IPS-20b (cell line): Measurements from ENCODE around the gene PLET1.
"Not testable (repeated sequence)": the region's sequence is repeated elsewhere in the genome, so short reads cannot be mapped to it uniquely, and the experiment has no call there.

Experiments used
- H3K27ac ChIP-seq: one replicate; pipeline ENCODE4 v1.5.1; 2013; ENCODE audit warnings: low read length
- H3K27me3 ChIP-seq: 2 replicates; pipeline ENCODE4 v1.6.1; 2013; ENCODE audit warnings: mild to moderate bottlenecking, low read length, inconsistent platforms; ENCODE audit not compliant: insufficient read depth
- H3K36me3 ChIP-seq: 2 replicates; pipeline ENCODE4 v1.6.1; 2013; ENCODE audit warnings: low read depth, mild to moderate bottlenecking, inconsistent platforms, low read length, moderate library complexity; ENCODE audit not compliant: insufficient read depth
- H3K4me1 ChIP-seq: 2 replicates; pipeline ENCODE4 v1.6.1; 2013; ENCODE audit warnings: mild to moderate bottlenecking, control low read depth, inconsistent platforms, low read length, moderate library complexity; ENCODE audit not compliant: insufficient read depth
- H3K4me3 ChIP-seq: 2 replicates; pipeline ENCODE4 v1.5.1; 2013; ENCODE audit warnings: mild to moderate bottlenecking, low read length, inconsistent platforms
- H3K9ac ChIP-seq: 2 replicates; pipeline ENCODE4 v1.6.1; 2013; ENCODE audit warnings: low read depth, mild to moderate bottlenecking, inconsistent platforms, low read length, moderate library complexity
- H3K9me3 ChIP-seq: 2 replicates; pipeline ENCODE4 v1.6.1; 2013; ENCODE audit warnings: mild to moderate bottlenecking, low read depth, low read length, inconsistent platforms; ENCODE audit not compliant: insufficient read depth

The PLET1 gene

GRCh38 chr11:112219476-112220232 is 41.0 kb downstream of the PLET1 start:
- no peak overlapping the region for H3K27ac ChIP-seq
- no peak overlapping the region for H3K9ac ChIP-seq
- H3K9me3 ChIP-seq = no peaks in the 10 kb centered on the region
- no peak overlapping the region for H3K4me3 ChIP-seq
- peaks cover 19% of the 10 kb centered on the region for H3K27me3 ChIP-seq
- no peaks in the 10 kb centered on the region for H3K4me1 ChIP-seq
- no peaks in the 10 kb centered on the region for H3K36me3 ChIP-seq

DNA sequence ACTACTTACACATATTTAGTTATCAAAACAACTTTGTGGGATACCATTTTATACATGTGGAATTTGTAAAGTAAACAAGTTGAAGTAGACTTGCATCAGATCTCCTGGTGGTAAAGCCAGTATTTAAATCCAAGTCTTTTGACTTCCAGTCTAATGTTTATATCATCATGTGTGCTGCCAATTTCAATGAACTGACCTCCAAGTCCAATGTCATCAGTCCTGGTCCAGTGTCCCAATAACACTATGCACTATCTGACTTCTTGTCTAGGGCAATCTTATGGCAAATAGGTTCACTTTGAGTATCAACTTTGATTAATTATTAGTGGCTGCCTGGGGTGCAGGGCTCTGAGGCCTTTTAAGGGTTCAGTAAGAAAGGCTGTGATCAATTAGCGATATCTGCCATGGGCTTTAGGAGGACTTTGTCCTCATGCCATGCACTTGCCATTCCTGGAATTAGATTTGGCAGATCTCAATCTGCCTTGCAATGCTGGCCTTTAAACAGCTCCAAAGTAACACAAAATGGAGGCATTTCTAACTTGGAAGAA is 44.0 kb downstream of the PLET1 start:
- H3K4me1 ChIP-seq = no peaks in the 10 kb centered on the region
- no peak overlapping the region for H3K9ac ChIP-seq
- no peak overlapping the region for H3K27ac ChIP-seq
- no peaks in the 10 kb centered on the region for H3K36me3 ChIP-seq
- no peaks in the 10 kb centered on the region for H3K9me3 ChIP-seq
- no peaks in the 10 kb centered on the region for H3K27me3 ChIP-seq
- no peak overlapping the region for H3K4me3 ChIP-seq

- no peak overlapping the region for H3K9ac ChIP-seq
- H3K9me3 ChIP-seq = no peaks in the 10 kb centered on the region
- no peaks in the 10 kb centered on the region for H3K27me3 ChIP-seq
- H3K4me1 ChIP-seq = no peaks in the 10 kb centered on the region
- no peaks in the 10 kb centered on the region for H3K36me3 ChIP-seq
- no peak overlapping the region for H3K27ac ChIP-seq
- H3K4me3 ChIP-seq = no peak overlapping the region
These were observed 45.0 kb downstream of the PLET1 start for GRCh38 chr11:112215621-112216020.

GRCh38 chr11:112213753-112214152 is 46.9 kb downstream of the PLET1 start:
- H3K9me3 ChIP-seq = no peaks in the 10 kb centered on the region
- no peak overlapping the region for H3K9ac ChIP-seq
- H3K36me3 ChIP-seq = no peaks in the 10 kb centered on the region
- H3K4me1 ChIP-seq = no peaks in the 10 kb centered on the region
- no peaks in the 10 kb centered on the region for H3K27me3 ChIP-seq
- H3K4me3 ChIP-seq = no peak overlapping the region
- no peak overlapping the region for H3K27ac ChIP-seq

DNA sequence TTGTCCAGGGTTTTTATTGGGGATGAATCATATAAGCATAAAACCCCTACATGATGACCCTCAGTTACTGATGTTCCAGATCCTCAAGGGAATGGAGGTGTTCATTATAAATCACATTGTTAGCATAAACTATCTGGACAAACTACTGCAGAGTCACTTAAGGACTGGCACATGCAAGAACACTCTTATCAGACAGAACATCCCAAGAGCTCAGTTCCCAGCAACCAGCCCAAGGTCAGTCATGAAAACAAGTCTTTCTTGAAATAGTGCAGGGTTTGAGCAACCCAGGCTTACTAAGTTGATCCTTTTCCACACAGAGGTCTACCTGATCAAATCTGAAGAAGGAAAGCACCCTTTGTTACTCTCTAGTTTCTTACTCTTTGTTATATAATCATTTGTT is 48.0 kb downstream of the PLET1 start:
- Histone ChIP-seq H3K4me1 (no peaks in the 10 kb centered on the region), H3K4me3 (no peak overlapping the region), H3K27me3 (no peaks in the 10 kb centered on the region), H3K9me3 (no peaks in the 10 kb centered on the region), H3K27ac (no peak overlapping the region), H3K9ac (no peak overlapping the region), H3K36me3 (no peaks in the 10 kb centered on the region)

DNA sequence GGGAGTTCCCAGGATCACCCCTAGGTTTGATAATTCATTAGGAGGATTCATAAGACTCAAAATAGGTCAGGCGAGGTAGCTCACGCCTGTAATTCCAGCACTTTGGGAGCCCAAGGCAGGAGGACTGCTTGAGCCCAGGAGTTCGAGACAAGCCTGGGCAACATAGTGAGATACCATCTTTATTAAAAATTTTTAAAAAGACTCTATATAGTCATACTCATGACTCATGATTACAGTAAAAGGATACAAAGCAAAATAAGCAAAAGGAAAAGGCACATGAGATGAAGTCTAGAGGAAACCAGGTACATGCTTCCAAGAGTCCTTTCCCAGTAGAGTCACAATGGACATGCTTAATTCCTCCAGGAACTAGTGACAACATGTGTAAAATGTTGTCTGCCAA is 48.4 kb downstream of the PLET1 start:
- no peaks in the 10 kb centered on the region for H3K4me1 ChIP-seq
- no peak overlapping the region for H3K27ac ChIP-seq
- no peak overlapping the region for H3K4me3 ChIP-seq
- no peak overlapping the region for H3K9ac ChIP-seq
- H3K9me3 ChIP-seq = no peaks in the 10 kb centered on the region
- no peaks in the 10 kb centered on the region for H3K27me3 ChIP-seq
- H3K36me3 ChIP-seq = no peaks in the 10 kb centered on the region

DNA sequence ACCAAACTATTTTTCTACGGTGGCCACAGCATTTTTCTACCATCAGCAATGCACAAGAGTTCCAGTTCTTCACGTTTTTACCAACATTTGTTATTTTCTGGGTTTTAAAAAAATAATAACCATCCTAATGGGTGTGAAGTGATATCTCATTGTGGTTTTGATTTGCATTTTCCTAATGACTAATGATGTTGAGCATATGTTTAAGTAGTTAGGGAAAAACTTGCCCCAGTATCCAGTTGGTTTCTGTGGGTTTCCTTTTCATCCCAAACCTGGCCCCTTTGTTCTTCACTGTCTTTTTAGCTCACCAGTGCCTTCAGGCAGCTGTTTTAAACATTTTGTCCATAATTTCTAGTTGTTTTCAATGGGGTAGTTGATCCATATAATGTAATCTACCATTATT is 49.1 kb downstream of the PLET1 start:
- Histone ChIP-seq H3K27me3 (no peaks in the 10 kb centered on the region), H3K36me3 (no peaks in the 10 kb centered on the region), H3K9me3 (no peaks in the 10 kb centered on the region), H3K27ac (no peak overlapping the region), H3K9ac (no peak overlapping the region), H3K4me1 (no peaks in the 10 kb centered on the region), H3K4me3 (no peak overlapping the region)

DNA sequence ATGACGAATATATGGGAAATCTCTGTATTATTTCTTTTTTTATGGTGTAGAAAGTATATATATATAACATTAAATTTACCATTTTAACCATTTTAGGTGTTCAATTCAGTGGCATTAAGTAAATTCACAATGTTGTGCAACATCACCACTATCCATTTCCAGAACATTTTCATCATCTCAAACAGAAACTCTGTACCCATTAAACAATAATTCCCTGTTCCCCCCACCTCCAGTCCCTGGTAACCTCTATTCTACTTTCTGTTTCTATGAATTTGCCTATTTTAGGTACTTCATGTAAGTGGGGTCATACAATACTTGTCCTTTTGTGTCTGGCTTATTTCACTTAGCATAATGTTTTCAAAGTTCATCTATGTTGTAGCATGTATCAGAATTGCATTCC is 49.8 kb downstream of the PLET1 start:
- Histone ChIP-seq H3K36me3 (no peaks in the 10 kb centered on the region), H3K9ac (no peak overlapping the region), H3K4me3 (no peak overlapping the region), H3K4me1 (no peaks in the 10 kb centered on the region), H3K27ac (no peak overlapping the region), H3K27me3 (no peaks in the 10 kb centered on the region), H3K9me3 (no peaks in the 10 kb centered on the region)

- no peak overlapping the region for H3K9ac ChIP-seq
- no peak overlapping the region for H3K4me3 ChIP-seq
- H3K27me3 ChIP-seq = no peaks in the 10 kb centered on the region
- no peaks in the 10 kb centered on the region for H3K9me3 ChIP-seq
- H3K36me3 ChIP-seq = no peaks in the 10 kb centered on the region
- no peaks in the 10 kb centered on the region for H3K4me1 ChIP-seq
- no peak overlapping the region for H3K27ac ChIP-seq
These were observed 54.6 kb downstream of the PLET1 start for GRCh38 chr11:112206071-112206470.

GRCh38 chr11:112200252-112200651 is 60.4 kb downstream of the PLET1 start:
- Histone ChIP-seq H3K4me3 (no peak overlapping the region), H3K27me3 (no peaks in the 10 kb centered on the region), H3K9me3 (no peaks in the 10 kb centered on the region), H3K4me1 (no peaks in the 10 kb centered on the region), H3K36me3 (no peaks in the 10 kb centered on the region), H3K27ac (no peak overlapping the region), H3K9ac (no peak overlapping the region)

DNA sequence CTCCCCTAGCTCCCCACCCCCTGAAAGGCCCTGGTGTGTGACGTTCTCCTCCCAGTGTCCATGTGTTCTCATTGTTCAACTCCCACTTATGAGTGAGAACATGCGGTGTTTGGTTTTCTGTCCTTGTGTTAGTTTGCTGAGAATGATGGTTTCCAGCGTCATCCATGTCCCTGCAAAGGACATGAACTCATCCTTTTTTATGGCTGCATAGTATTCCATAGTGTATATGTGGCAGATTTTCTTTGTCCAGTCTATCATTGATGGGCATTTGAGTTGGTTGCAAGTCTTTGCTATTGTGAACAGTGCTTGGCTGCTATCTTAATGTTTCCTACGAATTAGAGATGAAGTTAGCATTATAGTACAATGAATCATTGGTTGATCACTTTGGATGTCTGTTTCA is 61.6 kb downstream of the PLET1 start:
- H3K36me3 ChIP-seq, H3K4me1 ChIP-seq, H3K27me3 ChIP-seq, H3K9ac ChIP-seq, H3K4me3 ChIP-seq, H3K27ac ChIP-seq, H3K9me3 ChIP-seq: not testable (repeated sequence)
